AG10803 (cell line): ENCODE results near the gene PRSS3.
A peak's percentile ranks its signal among the peaks of the same experiment; 100 is the strongest.
"Not testable (repeated sequence)": the region's sequence is repeated elsewhere in the genome, so short reads cannot be mapped to it uniquely, and the experiment has no call there.

ENCODE experiments used
- DNase-seq: peaks from one replicate; pipeline ENCODE4 v3.0.0; 2010; ENCODE audit warnings: low read depth
- H3K4me3 ChIP-seq: 2 replicates; pipeline ENCODE4 v1.5.1; 2011; ENCODE audit warnings: mild to moderate bottlenecking, low read length, control low read depth
- CTCF ChIP-seq: conservative IDR thresholded peaks from 2 replicates; pipeline ENCODE4 v1.5.1; 2011; ENCODE audit warnings: mild to moderate bottlenecking, low read length, control low read depth, inconsistent platforms

The PRSS3 gene

GRCh38 chr9:33818167-33818846, 22.9 kb downstream of the PRSS3 start:
- DNase-seq: peak; percentile 37
- TF ChIP-seq CTCF: no peak
- H3K4me3 ChIP-seq: peak overlapping the region; percentile 90

GRCh38 chr9:33818847-33819500, 23.6 kb downstream of the PRSS3 start:
- peak overlapping the region; percentile 90 for H3K4me3 ChIP-seq
- TF ChIP-seq CTCF: no peak
- peak; percentile 61 for DNase-seq

- TF ChIP-seq CTCF: no peak
- H3K4me3 ChIP-seq: no peak overlapping the region
- DNase-seq: no peak
These were observed 24.9 kb downstream of the PRSS3 start for GRCh38 chr9:33820231-33820745.

GRCh38 chr9:33823801-33824200, 28.4 kb downstream of the PRSS3 start:
- no peak for TF ChIP-seq CTCF
- no peak for DNase-seq
- no peak overlapping the region for H3K4me3 ChIP-seq

- not testable (repeated sequence) for DNase-seq, H3K4me3 ChIP-seq
These were observed 31.9 kb downstream of the PRSS3 start for GRCh38 chr9:33827285-33827684.

GRCh38 chr9:33829641-33830230, 34.4 kb downstream of the PRSS3 start:
- H3K4me3 ChIP-seq, DNase-seq: not testable (repeated sequence)

- DNase-seq: no peak
- no peak for TF ChIP-seq CTCF
- no peak overlapping the region for H3K4me3 ChIP-seq
These were observed 40.4 kb downstream of the PRSS3 start for GRCh38 chr9:33835625-33836260.

- DNase-seq: peak; percentile 97
- H3K4me3 ChIP-seq: not testable (repeated sequence)
These were observed 40.9 kb downstream of the PRSS3 start for GRCh38 chr9:33836261-33836660.
